HG03442 (cell line): Measurements from ENCODE around the gene RPS25.
"Not testable (repeated sequence)": the region's sequence is repeated elsewhere in the genome, so short reads cannot be mapped to it uniquely, and the experiment has no call there.

Experiments used
- ATAC-seq: cut with Tn5 transposase; IDR thresholded peaks from one replicate; pipeline ENCODE4 v1.9.1; 2021; ENCODE audit warnings: mild to moderate bottlenecking, moderate library complexity; ENCODE audit not compliant: unreplicated experiment

The RPS25 gene

DNA sequence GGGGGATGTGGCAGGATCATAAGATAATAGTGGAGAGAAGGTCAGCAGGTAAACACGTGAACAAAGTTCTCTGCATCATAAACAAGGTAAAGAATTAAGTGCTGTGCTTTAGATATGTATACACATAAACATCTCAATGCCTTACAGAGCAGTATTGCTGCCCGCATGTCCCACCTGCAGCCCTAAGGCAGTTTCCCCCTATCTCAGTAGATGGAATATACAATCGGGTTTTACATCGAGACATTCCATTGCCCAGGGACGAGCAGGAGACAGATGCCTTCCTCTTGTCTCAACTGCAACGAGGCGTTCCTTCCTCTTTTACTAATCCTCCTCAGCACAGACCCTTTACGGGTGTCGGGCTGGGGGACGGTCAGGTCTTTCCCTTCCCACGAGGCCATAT is 21.3 kb upstream of the RPS25 start:
- not testable (repeated sequence) for ATAC-seq

DNA sequence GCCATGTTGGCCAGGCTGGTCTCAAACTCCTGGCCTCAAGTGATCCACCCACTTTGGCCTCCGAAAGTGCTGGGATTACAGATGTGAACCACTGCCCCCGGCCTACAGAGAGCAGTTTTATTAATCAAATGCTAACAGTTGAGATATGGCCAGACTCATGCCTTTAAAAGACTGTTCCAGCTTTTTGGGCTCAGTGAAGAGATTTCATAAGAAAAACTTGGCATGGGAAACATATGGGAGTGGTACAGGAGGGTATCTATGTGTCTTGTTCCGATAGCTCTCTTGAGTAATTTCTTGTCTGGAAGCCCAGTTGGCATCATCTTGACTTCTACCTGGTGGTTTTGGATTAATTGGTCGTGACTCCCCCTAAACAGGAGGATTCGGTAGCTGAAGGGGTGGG is 20.7 kb upstream of the RPS25 start:
- ATAC-seq, result no peak

DNA sequence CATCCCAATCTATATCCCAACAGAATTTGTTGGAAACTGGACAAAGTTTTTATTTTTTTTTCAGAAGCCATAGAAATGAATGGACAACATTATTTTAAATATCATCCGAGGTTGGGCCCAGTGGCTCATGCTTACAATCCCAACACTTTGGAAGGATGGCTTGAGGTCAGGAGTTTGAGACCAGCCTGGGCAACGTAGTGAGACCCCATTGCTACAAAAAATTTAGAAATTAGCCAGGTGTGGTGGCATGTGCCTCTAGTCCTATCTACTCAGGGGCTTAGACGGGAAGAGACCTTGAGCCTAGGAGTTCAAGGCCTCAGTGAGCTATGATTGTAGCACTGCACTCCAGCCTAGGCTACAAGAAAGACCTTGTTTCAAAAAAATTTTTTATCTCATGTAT is 16.7 kb upstream of the RPS25 start:
- no peak for ATAC-seq

DNA sequence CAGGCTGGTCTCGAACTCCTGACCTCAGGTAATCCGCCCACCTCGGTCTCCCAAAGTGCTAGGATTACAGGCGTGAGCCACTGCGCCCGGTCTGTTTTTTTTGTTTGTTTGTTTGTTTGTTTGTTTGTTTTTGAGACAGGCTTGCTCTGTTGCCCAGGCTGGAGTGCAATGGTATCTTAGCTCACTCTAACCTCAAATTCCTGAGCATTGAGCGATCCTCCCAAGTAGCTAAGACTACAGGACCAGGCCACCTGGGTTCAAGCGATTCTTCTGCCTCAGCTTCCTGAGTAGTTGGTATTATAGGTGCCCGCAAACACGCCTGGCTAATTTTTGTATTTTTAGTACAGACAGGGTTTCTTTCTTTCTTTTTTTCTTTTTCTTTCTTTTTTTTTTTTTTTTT is 15.3 kb upstream of the RPS25 start:
- ATAC-seq, result not testable (repeated sequence)

DNA sequence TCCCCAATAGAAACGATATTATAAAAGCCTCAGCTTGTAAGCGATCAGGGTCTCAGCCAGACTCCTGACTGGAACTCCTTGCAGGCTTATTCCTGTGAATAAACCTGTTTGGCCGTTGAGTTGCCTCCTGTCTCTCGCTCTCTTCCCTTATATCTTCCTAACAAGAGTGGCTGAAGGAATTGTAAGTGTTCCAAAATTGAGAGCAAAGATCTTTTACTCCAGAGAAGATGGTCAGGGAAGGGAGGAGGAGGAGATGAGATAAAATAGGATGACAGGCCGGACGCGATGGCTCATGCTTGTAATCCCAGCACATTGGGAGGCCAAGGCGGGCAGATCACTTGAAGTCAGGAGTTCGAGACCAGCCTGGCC is 13.8 kb upstream of the RPS25 start:
- no peak for ATAC-seq

DNA sequence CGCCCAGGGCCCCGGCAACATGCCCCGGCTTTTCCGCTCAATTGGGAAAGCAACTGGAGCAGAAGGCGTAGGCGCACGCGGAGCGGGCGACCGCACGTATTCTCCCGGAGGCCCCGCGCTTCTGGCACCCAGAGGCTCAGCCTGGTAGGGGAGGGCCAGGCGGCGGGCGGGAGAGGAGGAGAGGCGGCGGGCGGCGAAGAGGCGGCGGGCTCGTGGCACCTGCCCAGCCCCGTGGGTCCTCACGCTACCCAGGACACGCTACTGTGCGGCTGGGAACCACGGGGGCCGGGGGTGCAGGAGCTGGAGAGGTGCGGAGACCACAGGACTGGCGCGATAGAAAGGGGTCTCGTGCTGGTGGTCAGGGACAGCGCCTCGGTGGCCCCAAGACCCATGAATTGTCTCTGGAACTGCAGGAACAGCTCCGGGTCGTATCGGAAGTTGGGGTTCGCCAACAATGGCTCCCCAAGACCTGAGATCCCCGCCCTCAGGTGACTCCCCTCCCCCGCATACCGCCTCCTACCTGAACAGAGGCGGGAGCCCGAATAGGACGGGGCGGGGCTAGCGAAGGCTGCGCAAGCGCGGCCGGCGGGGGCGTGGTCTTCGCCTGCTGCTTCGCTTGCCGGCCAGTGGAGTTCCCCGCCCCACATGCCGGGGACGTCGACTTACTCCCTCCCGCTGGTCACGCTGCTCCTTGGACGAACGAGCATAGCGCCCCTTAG is 12.3 kb upstream of the RPS25 start, which contains the start of gene SLC37A4:
Gene SLC37A4, minus strand, starts transcription at position 549 of the 719 bp plus-strand sequence.
- peak; percentile 90 for ATAC-seq

DNA sequence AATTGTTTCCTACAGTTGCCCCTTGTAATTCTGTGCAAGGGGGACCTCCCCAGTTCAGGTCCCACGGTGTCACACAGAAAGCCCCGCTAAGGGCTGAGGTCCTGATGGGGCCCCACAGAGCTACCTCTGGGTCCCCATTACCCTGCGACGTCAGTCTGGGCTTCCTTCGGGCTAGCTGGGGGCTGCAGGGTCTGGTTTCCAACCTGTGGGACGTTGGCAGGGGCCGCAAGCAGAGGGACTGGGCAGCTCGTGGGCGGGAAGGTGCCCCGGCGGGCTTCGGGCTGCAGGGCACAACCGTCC is 11.8 kb upstream of the RPS25 start:
- peak; percentile 7 for ATAC-seq

DNA sequence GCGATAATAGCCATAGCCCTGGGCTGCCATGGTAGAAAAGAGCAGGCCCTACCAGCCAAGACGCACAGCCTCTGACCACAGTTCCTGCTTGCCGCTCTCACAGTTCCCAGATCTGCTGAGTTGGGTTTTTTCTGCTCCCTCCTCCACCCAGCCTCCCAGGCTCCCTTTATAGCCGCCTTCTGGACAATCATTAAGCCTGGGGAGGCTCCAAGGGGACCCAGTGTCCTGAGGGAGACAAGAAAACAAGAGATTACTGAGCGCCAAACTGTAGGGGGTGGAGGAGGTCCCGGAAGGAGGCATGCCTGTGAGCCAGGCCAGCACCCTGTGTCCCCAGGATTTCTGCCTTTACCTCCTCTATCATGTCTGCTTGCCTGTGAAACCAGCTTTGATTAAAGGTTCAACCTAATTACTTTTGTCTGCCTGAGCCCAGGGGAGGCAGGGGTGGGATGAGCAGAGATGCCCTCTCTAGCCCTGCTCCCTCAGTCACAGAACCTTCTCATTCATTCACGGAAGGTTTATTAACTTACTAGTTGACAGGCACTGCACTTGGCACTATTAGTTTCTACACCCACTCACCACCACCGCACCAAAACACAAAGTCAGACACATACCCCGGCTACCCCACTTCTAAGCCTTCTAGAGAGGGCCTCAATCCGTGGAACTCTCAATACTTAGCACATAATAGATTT is 11.3 kb upstream of the RPS25 start:
- ATAC-seq, result peak; percentile 1

DNA sequence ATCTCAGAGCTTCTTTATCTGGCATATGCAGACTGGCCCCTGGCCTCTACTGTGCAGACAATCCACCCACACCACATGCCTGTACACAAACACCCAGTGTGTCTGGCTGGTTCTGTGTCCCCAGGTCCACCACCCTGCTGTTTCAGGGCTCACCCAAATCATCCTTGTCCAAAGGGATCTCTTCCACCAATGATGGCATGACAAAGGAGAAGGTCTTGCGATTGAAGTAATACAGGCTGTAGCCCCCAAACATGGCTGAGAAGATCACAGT is 10.9 kb upstream of the RPS25 start:
- no peak for ATAC-seq

DNA sequence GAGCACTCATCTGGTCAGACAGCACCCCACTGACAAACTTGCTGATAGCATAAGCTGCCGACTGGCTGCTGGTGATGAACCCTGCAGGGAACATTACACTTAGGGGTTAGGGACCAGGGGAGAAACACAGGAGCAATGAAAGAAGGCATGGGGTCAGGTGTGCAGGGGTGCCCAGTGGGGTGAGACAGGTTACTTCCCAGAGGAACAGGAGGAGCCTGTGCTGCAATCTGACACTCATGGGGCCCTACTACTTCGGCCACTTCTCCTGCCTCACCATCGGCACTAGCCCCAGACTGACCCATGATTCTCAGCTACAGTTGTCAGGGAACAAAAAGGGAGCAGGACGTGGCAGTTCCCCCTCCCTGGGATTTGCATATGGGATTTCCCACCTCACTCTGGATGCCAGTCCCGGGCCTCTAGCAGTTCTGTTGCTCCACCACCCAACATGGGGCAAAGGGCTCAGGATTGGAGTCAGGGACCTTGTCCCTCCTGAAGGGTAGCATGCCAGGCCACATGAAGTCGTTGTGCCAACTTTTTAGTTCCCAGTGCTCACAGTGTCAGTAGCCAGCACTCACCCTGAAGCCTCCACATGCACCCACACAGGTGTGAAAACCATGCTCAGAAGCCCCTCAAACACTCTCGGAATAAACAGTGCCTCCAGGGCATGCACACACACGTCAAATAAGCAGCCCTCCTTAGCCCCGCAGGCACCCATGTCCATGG is 10.4 kb upstream of the RPS25 start:
- no peak for ATAC-seq

DNA sequence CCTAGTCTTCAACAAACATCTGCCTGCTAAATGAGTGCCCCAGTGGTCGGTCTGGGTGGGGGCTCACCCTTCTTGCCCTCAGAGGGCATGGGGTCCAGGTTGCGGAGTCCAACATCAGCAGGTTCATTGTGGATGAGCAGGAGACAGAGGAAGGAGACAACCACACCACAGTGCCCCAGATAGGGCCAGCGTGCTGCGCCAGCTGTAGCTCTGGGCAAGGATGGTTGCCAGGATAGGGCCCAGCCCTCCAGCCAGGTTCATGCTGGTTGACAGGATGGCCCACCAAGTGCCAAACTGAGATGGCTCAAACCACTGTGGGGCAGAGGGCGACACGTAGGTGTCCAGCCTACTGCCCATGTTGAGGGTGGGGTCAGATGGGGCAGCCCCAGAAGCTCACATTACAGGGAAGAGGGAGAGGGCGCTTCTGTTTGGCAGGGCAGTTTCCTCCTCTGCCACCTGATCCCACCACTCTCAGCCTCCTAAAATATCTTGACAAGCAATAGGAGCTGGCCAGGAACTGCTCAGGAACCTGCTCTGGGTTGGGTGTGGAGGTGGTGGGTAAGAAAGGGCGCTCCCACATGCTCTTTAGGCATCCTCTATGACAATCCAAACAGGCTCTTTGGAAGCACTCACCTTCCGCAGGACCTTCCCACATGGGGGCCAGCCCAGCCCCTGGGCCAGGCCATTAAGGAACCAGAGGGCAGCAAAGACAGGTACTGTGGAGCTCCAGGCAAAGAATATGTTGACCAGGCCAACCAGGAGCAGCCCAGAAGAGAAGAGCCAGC is 9.6 kb upstream of the RPS25 start:
- no peak for ATAC-seq

DNA sequence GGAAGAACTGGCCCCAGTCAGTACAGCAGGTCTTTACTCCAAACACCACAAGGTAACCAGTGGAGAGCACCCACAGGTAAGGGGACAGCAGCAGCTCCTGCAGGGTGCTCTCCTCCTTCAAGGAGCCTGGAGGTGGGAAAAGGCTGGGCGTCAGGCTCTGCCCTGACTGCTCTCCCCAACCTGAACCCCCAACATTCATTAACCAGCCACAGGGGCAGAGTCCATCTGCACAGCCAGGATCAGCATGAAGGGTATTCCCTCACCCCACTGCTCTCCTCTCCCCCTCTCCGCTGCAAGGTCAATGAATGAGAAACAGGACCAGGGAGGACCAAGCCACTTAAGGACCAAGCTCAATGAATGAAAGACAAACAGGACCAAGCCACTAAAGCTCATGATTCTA is 8.8 kb upstream of the RPS25 start:
- no peak for ATAC-seq

DNA sequence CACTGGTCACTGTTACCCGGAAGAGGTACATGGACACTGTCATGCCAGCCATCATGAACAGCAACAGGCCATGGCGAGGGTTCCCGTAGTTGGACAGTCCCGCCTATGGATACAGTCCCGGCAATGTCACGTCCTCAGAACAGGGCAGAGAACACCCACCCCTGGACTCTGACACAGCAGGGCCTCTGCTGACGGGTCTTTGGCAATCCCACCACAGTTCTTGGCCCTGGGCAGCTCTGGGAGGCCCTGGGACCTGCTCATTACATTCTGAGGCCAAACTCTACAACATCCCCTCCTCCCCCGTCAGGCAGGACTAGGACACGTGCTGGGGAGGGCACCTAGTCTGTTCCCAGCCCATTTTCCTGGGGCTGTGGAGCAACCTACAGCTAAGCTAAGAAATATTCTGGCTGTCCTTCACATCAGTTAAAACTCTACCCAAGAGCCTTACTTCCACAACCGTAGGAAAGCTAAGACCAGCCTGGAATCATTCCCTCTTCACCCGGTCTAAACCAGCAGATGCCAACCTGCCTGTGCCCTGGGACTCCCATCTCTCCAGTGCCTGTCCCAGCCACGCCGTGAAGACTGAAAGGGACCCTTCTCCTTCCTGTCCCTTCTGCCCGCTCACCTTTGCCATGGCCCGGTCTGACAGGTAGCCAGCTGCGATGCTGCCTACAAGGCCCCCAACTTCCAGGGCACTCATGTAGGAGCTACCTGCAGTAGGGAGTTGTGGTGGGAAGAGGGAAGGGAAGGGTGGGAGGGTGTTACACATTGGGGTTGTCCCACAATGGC is 8.0 kb upstream of the RPS25 start:
- no peak for ATAC-seq

DNA sequence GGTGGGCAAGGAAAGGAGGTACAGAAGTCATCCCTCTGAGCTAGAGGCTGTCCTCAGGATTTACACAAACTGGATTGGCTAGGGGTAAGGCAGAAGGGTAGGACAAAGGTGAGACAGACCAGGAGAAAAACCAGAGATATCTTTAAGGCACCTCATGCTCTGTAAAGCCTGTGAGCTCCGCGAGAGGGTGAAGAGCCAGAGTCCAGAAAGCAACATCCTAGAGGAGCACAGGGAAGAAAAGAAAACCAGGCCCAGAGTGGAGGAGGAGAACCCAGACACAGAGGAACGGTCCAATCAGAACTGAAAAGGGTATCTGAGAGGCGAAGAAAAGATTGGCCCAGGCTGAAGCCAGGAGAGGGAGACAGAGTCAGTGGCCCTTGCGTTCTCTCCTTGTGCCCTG is 7.4 kb upstream of the RPS25 start:
- no peak for ATAC-seq

DNA sequence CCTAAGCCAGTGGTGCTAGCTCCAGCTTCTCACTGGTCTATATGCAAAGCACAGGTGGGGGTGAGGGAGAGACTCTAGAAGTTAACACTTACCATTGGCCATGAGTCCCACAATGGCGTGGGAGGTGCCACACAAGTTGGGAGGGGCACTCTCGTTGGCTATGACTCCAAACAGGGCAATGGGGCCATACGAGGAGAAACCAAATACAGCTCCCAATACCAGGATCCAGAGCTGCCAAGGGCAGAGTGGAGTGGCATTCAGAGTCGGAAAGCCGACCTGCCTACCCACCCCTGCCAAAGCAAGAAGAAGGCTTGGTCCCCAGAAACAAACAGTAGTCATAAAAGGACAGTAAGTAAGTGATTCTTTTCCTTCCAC is 6.9 kb upstream of the RPS25 start:
- no peak for ATAC-seq

DNA sequence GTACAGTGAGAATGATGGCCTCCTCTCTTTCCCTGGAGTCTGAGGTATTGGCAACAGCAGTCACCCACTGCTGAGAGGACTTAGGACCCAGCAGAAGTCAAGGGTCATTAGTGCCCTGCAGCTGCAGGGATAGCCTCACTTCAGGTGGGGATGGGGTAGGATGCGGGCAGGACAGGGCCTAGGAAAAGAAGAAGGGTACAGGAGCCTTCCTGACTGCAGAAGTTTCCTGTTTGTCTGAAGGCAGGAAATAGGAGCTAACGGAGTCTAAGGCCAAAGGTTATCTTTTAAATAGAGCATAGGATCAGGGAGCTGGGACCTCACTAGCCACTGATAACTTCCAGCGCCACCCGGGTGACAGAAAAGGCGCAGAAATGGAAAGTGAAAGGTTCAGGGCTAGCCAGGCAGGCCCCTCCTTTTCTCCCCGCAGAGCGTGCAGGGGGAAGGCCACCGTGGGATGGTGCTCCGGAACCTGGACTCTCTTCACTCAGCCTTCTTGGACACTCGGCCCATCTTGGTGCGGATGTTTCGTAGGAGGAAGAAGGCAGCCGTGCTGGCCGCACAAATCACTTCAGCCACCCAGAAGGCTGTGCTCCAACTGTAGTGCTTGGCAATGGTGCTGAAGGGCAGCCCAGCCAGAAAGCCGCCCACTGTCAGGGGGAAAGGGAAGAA is 6.4 kb upstream of the RPS25 start:
- ATAC-seq, result no peak

DNA sequence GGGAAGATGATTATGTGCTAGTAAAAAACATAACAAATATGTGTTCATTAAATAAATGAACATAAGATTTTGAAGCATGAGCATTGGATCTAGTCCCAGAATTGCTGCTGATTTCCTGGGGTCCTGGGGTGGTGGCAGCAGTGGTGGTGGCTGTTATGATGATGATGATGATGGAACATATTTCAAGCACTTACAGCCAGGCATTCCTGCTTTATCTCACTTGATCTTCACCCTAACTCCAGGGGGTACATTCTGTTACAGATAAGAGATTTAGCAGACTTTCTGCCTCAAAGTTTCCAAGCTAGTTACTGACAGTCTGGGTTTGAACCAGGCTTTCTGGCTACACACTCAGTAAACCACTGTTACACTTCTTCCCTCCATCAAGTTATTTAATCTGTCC is 5.6 kb upstream of the RPS25 start:
- no peak for ATAC-seq

DNA sequence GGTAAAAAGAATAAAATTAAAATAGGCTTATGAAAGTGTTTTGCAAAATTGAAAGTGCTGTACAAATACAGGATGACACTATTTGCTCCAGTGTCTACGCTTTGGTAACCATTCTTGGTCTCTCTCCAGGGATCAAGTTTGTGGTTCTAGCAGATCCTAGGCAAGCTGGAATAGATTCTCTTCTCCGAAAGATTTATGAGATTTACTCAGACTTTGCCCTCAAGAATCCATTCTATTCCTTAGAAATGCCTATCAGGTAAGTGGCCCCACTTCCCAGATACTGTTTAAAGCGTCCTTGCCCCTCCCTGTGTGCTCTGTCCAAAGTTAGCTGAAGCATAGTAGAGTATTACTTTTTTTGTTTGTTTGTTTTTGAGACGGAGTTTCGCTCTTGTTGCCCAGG is 3.5 kb upstream of the RPS25 start:
- no peak for ATAC-seq

DNA sequence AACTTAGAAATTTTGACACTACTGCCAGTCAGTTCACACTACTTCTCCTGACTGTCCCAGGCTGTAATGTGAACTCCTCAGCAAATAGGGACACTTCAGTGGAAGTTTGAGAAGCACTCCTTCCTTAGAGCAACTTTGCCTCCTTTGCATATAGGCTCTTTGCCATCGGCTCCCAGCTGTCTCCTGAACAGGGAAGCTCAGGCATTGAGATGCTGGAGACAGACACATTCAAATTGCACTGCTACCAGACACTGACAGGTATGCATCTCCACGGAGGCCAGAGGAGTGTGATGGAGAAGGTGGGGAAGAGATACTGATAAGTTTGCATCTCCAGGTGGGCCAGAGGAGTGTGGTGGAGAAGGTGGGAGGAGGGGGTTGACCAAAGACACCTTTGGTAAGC is 1.9 kb upstream of the RPS25 start:
- no peak for ATAC-seq

DNA sequence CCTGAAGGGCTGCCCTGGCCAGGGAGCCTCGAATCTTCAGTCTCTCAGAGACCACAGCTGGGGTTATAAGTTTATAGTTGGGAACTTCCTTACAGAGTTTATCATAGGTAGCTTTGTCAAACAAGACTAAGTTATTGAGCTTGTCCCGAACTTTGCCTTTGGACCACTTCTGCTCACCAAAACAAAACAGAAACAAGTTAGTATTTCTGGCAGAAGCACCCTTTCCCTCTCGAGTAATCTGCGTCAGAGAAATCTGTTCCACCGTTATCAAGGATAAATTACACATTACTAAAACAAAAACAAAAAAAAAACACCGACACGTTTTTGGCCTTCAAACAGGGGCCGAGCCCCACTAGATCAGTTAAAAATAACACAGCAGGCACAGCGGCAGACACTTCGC is 766 bp downstream of the RPS25 start:
- not testable (repeated sequence) for ATAC-seq
